HEK293T (cell line): ENCODE results near the gene PGM1.

Experiments used
- CTCF ChIA-PET: fragments of 350-600 bp; formaldehyde crosslinking; extraction: SDS; loops from one replicate; lab custom pipeline; 2021; ENCODE audit warnings: antibody characterized with exemption, inconsistent platforms; lab: Yijun Ruan, JAX
- POLR2A ChIA-PET: fragments of 350-600 bp; formaldehyde crosslinking; extraction: SDS; loops from one replicate; lab custom pipeline; 2020; ENCODE audit warnings: antibody characterized with exemption, inconsistent platforms; lab: Yijun Ruan, JAX
- DNase-seq: peaks from one replicate; pipeline ENCODE4 v3.0.0; 2012; ENCODE audit warnings: mixed read lengths; ENCODE audit errors: extremely low spot score
- ARNT ChIP-seq: fragments of 450-650 bp; IDR thresholded peaks from 2 replicates; pipeline ENCODE4 v1.6.1; 2017; ENCODE audit warnings: mild to moderate bottlenecking
- BHLHE40 ChIP-seq: fragments of 450-650 bp; IDR thresholded peaks from 2 replicates; pipeline ENCODE4 v1.6.1; 2016; ENCODE audit warnings: mild to moderate bottlenecking, moderate library complexity, borderline replicate concordance
- CTBP1 ChIP-seq: fragments of 450-650 bp; IDR thresholded peaks from 2 replicates; pipeline ENCODE4 v1.6.1; 2016; ENCODE audit warnings: borderline replicate concordance
- ELF4 ChIP-seq: fragments of 450-650 bp; IDR thresholded peaks from 2 replicates; pipeline ENCODE4 v1.6.1; 2017; ENCODE audit warnings: antibody characterized with exemption
- FOXA1 ChIP-seq: fragments of 450-650 bp; IDR thresholded peaks from 2 replicates; pipeline ENCODE4 v1.6.1; 2016; ENCODE audit warnings: mild to moderate bottlenecking
- FOXK2 ChIP-seq: fragments of 450-650 bp; IDR thresholded peaks from 2 replicates; pipeline ENCODE4 v1.6.1; 2016; ENCODE audit warnings: mild to moderate bottlenecking
- FOXM1 ChIP-seq: fragments of 450-650 bp; IDR thresholded peaks from 2 replicates; pipeline ENCODE4 v1.6.1; 2017; ENCODE audit warnings: mild to moderate bottlenecking, borderline replicate concordance
- HDGF ChIP-seq: fragments of 450-650 bp; IDR thresholded peaks from 2 replicates; pipeline ENCODE4 v1.6.1; 2017; ENCODE audit warnings: antibody characterized with exemption, borderline replicate concordance
- L3MBTL2 ChIP-seq: fragments of 450-650 bp; conservative IDR thresholded peaks from 2 replicates; pipeline ENCODE4 v1.6.1; 2016; ENCODE audit warnings: mild to moderate bottlenecking
- LEF1 ChIP-seq: fragments of 450-650 bp; IDR thresholded peaks from 2 replicates; pipeline ENCODE4 v1.6.1; 2017; ENCODE audit warnings: mild to moderate bottlenecking, borderline replicate concordance
- NFRKB ChIP-seq: fragments of 450-650 bp; IDR thresholded peaks from 2 replicates; pipeline ENCODE4 v1.6.1; 2016; ENCODE audit warnings: mild to moderate bottlenecking, moderate library complexity
- SP1 ChIP-seq: fragments of 450-650 bp; IDR thresholded peaks from 2 replicates; pipeline ENCODE4 v1.6.1; 2017
- SUZ12 ChIP-seq: fragments of 450-650 bp; IDR thresholded peaks from 2 replicates; pipeline ENCODE4 v1.6.1; 2016; ENCODE audit warnings: mild to moderate bottlenecking
- TARDBP ChIP-seq: fragments of 450-650 bp; IDR thresholded peaks from 2 replicates; pipeline ENCODE4 v1.6.1; 2016
- ZNF384 ChIP-seq: fragments of 450-650 bp; IDR thresholded peaks from 2 replicates; pipeline ENCODE4 v1.6.1; 2016
- TF ChIP-seq, protein P1 (sequence below): fragments of 450-650 bp; IDR thresholded peaks from 2 replicates; pipeline ENCODE4 v1.6.1; 2016

PGM1 gene

GRCh38 chr1:63659448-63659847 lies 66.2 kb downstream of the PGM1 start:
- TF ChIP-seq NFRKB (no peak), CTBP1 (no peak), TARDBP (no peak), SUZ12 (no peak), FOXK2 (no peak), ELF4 (no peak), L3MBTL2 (no peak), FOXA1 (no peak), ARNT (no peak), SP1 (no peak), HDGF (no peak), FOXM1 (no peak)
- ChIA-PET POLR2A (no interaction called here), CTCF (no interaction called here)
- no peak for DNase-seq

GRCh38 chr1:63662056-63662836 lies 69.0 kb downstream of the PGM1 start:
- ChIA-PET CTCF (interaction anchor here (0.6 to 2.0 kb wide), 2 partner anchors 12 to 819 kb away, joined by 3 to 6 read pairs; no protein-coding TSS in a partner anchor), POLR2A (no interaction called here)
- no peak for TF ChIP-seq TARDBP
- TF ChIP-seq, protein P1, sequence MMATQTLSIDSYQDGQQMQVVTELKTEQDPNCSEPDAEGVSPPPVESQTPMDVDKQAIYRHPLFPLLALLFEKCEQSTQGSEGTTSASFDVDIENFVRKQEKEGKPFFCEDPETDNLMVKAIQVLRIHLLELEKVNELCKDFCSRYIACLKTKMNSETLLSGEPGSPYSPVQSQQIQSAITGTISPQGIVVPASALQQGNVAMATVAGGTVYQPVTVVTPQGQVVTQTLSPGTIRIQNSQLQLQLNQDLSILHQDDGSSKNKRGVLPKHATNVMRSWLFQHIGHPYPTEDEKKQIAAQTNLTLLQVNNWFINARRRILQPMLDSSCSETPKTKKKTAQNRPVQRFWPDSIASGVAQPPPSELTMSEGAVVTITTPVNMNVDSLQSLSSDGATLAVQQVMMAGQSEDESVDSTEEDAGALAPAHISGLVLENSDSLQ = no peak
- no peak for TF ChIP-seq ARNT
- no peak for TF ChIP-seq L3MBTL2
- no peak for TF ChIP-seq FOXA1
- no peak for TF ChIP-seq CTBP1
- TF ChIP-seq BHLHE40 = no peak
- TF ChIP-seq FOXM1 = no peak
- TF ChIP-seq NFRKB = no peak
- no peak for TF ChIP-seq ELF4
- TF ChIP-seq FOXK2 = no peak
- no peak for TF ChIP-seq SUZ12
- no peak for TF ChIP-seq LEF1
- no peak for TF ChIP-seq ZNF384
- TF ChIP-seq SP1 = no peak
- no peak for TF ChIP-seq HDGF
- no peak for DNase-seq

DNA sequence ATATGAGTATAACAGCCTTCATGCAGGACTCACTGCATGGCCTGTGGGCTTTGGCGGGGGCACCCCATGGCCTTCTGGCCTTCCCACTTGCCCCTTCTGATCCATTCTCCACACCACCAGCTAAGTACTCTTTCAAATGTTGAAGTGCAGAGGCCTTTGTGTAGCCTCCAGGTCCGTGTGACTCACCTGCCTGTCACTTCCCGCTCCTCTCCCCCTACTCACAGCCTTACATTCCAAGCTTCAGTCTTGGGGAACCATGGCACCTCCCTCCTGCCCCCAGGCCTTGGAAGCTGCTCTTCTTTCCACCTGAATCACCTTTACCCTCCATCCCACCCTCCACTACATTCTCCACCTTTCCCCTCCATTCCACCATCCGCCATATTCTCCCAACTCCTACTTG lies 69.6 kb downstream of the PGM1 start:
- DNase-seq = no peak
- TF ChIP-seq FOXA1 = no peak
- TF ChIP-seq TARDBP = no peak
- no peak for TF ChIP-seq ZNF384
- no peak for TF ChIP-seq BHLHE40
- TF ChIP-seq LEF1 = no peak
- TF ChIP-seq HDGF = no peak
- TF ChIP-seq ELF4 = no peak
- TF ChIP-seq, protein P1 = no peak
- TF ChIP-seq L3MBTL2 = no peak
- TF ChIP-seq CTBP1 = no peak
- TF ChIP-seq FOXK2 = no peak
- TF ChIP-seq FOXM1 = no peak
- TF ChIP-seq ARNT = no peak
- TF ChIP-seq NFRKB = no peak
- TF ChIP-seq SP1 = no peak
- no peak for TF ChIP-seq SUZ12
- CTCF ChIA-PET = interaction anchor here (0.6 to 2.0 kb wide), 2 partner anchors 12 to 819 kb away, joined by 3 to 6 read pairs; no protein-coding TSS in a partner anchor
- POLR2A ChIA-PET = no interaction called here

- TF ChIP-seq L3MBTL2 (no peak), NFRKB (no peak), ZNF384 (no peak), FOXA1 (no peak), ARNT (no peak), HDGF (no peak), FOXK2 (no peak), CTBP1 (no peak), FOXM1 (no peak), LEF1 (no peak)
- TF ChIP-seq, protein P1 = no peak
- DNase-seq = no peak
- ChIA-PET POLR2A (no interaction called here), CTCF (no interaction called here)
Observed at GRCh38 chr1:63663301-63663700, 70.1 kb downstream of the PGM1 start.

DNA sequence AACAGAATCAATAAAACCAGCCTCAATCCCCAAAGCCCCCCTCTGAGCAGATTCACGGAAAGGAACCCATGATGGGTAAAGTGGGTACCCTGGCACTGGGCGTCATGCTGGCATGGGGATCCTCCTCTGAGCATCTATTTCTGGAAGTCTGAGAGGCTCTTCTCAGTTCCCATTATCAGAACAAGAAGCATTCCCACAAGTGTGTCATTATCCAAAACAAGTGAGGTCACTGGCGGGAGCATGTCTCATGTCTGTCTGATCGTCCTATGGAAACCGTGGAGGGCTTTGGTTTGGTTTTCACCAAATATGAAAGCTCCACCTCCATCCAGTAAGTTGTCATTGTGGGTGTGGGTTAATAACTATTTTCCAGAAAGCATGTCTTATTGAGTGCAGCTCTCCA lies 70.7 kb downstream of the PGM1 start:
- DNase-seq = no peak
- POLR2A ChIA-PET = no interaction called here
- TF ChIP-seq CTBP1 = no peak
- TF ChIP-seq LEF1 = no peak
- no peak for TF ChIP-seq SUZ12
- TF ChIP-seq ELF4 = no peak
- TF ChIP-seq FOXK2 = no peak
- CTCF ChIA-PET = no interaction called here

GRCh38 chr1:63664742-63665141 lies 71.5 kb downstream of the PGM1 start:
- no peak for DNase-seq
- ChIA-PET CTCF (interaction anchor here (1.1 kb wide), 1 partner anchor 9 kb away, joined by 3 read pairs; no protein-coding TSS in a partner anchor), POLR2A (no interaction called here)
- TF ChIP-seq NFRKB (no peak), FOXK2 (no peak), TARDBP (no peak), FOXM1 (no peak), L3MBTL2 (no peak), SUZ12 (no peak), SP1 (no peak), LEF1 (no peak), HDGF (no peak), ARNT (no peak), FOXA1 (no peak)
